AG04449 (cell line): ENCODE measurements around the gene OTUB2.

Experiments used
- CTCF ChIA-PET: fragments of 350-600 bp; formaldehyde crosslinking; extraction: SDS; loops from one replicate; lab custom pipeline; 2021; ENCODE audit warnings: antibody characterized with exemption; lab: Yijun Ruan, JAX
- POLR2A ChIA-PET: fragments of 400-600, 350-600 bp; formaldehyde crosslinking; extraction: SDS; loops from one replicate; lab custom pipeline; 2020; ENCODE audit warnings: antibody characterized with exemption, inconsistent platforms; lab: Yijun Ruan, JAX
- DNase-seq: peaks from one replicate; pipeline ENCODE4 v3.0.0-alpha.2; 2010; ENCODE audit warnings: low read depth, low spot score
- H3K4me3 ChIP-seq: 2 replicates; pipeline ENCODE4 v1.5.1; 2011; ENCODE audit warnings: low read depth, mild to moderate bottlenecking, control low read depth, low read length
- TF ChIP-seq, protein P1 (sequence below): IDR thresholded peaks from one replicate; pipeline ENCODE4 v1.5.1; 2011; ENCODE audit warnings: mild to moderate bottlenecking, moderate library complexity, low read length, control low read depth, inconsistent platforms; ENCODE audit not compliant: insufficient read depth; ENCODE audit errors: missing control alignments

The OTUB2 gene

DNA sequence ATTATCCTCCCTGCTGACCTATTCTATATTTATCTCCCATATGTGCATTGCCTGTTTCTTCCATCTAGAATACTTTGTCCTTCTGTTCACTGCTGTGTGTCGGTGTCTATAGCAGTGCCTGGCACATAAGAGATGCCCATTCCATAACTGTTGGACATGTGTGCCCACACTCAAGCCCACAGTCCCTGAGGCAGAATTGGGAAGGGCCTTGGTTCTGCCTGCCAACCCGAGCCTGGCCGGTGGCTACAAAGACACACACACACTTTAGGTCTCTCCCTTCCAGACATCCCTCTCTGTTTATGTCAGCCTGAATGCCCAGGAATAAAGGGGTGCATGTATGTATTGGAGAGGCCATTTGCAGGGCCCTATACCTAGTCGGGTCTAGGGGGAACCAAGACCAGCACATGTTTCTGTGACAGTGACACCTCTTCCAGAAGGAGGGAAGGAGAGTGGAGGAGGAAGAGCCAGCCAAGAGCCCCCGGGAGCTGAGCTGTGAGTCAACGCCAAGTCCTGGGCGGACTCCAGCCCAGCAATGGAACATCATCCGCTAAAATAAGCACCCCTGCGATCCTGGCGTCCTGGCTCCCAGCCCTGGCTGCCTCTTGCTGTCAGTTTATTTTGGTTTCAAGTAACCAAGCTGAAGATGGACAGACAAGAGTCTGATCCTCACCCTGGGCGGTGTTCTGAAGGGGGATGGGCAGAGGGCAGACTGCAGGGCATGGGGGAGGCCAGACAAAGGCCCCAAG is 45.5 kb upstream of the OTUB2 start:
- TF ChIP-seq, protein P1, sequence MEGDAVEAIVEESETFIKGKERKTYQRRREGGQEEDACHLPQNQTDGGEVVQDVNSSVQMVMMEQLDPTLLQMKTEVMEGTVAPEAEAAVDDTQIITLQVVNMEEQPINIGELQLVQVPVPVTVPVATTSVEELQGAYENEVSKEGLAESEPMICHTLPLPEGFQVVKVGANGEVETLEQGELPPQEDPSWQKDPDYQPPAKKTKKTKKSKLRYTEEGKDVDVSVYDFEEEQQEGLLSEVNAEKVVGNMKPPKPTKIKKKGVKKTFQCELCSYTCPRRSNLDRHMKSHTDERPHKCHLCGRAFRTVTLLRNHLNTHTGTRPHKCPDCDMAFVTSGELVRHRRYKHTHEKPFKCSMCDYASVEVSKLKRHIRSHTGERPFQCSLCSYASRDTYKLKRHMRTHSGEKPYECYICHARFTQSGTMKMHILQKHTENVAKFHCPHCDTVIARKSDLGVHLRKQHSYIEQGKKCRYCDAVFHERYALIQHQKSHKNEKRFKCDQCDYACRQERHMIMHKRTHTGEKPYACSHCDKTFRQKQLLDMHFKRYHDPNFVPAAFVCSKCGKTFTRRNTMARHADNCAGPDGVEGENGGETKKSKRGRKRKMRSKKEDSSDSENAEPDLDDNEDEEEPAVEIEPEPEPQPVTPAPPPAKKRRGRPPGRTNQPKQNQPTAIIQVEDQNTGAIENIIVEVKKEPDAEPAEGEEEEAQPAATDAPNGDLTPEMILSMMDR: no peak
- ChIA-PET POLR2A (interaction anchor here (1.2 kb wide), 1 partner anchor 14 kb away, joined by 3 read pairs; no protein-coding TSS in a partner anchor), CTCF (interaction anchor here (0.7 to 5.2 kb wide), 2 partner anchors 9 to 41 kb away, joined by 3 to 32 read pairs; no protein-coding TSS in a partner anchor)
- H3K4me3 ChIP-seq: no peak overlapping the region
- no peak for DNase-seq

DNA sequence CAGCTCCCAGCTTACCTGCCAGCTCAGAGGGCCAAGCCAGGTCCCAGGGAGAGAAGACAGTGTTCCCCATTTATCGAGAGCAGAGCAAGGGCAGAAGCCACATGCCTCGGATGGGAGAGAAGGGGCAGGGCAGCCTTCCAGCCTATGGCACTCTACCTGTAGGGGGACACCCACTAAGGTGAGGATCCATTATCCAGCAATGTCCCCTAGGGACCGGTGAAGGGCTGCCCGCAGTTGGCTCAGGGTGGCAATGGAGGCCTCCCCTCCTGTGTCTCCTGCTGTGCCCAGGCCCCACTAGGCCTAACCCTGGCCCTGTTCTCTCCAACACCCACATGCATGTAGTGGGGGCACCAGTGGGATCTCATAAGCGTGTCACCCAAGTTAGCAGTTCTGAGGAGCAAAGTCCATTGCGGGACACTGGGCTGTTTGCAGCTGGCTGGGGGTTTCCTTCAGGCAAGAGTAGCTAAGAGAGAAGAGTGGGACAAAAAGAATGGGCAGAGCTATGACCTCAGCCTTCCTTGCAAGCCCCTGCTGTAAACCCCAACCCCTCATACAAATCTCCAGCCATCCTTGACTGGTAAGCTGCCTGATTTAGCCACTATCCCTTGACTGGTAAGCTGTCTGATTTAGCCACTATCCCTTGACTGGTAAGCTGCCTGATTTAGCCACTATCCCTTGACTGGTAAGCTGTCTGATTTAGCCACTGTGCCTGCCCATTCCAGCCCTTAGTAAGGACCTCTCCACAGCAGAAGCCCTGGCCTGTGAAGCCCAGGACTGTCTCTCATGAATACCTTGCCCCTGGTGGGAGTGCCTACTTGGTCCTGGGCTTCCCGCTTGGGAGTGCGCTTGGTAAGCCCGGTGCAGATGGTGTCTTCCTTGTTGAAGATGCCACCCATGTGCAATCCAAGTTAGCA is 44.6 kb upstream of the OTUB2 start:
- ChIA-PET POLR2A (interaction anchor here (1.2 kb wide), 1 partner anchor 13 kb away, joined by 3 read pairs; no protein-coding TSS in a partner anchor), CTCF (interaction anchor here (0.9 to 6.6 kb wide), 7 partner anchors 9 to 45 kb away, joined by 3 to 55 read pairs (median 3); no protein-coding TSS in a partner anchor)
- TF ChIP-seq, protein P1: no peak
- no peak overlapping the region for H3K4me3 ChIP-seq
- DNase-seq: no peak

- TF ChIP-seq, protein P1: no peak
- ChIA-PET POLR2A (interaction anchor here (1.2 kb wide), 1 partner anchor 13 kb away, joined by 3 read pairs; no protein-coding TSS in a partner anchor), CTCF (interaction anchor here (0.5 to 6.6 kb wide), 11 partner anchors 10 to 114 kb away, joined by 3 to 55 read pairs (median 4); no protein-coding TSS in a partner anchor)
- DNase-seq: no peak
- no peak overlapping the region for H3K4me3 ChIP-seq
Observed at GRCh38 chr14:93982230-93983007, 43.7 kb upstream of the OTUB2 start.

DNA sequence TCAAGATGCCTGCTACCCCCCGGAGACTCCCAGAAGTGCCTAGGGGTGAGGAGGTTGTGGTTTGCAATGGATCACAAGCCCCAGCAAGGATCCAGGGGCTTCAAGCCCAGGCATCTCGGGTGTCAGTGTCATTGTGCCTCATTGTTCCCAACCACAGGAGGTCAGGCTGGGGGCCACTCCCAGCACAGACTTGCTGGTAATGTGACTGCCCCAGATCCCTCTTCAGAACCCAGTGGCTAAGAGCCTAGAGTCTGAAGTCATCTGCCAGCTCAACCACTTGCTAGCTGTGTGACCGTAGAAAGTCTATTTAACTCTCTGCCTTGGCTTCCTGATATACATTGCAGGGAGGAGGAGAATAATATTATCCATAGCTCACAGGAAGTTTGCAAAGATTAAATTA is 42.1 kb upstream of the OTUB2 start:
- TF ChIP-seq, protein P1: no peak
- ChIA-PET CTCF (interaction anchor here (0.9 to 6.6 kb wide), 9 partner anchors 8 to 44 kb away, joined by 3 to 55 read pairs (median 5); partner anchors contain the start of gene CCDC197), POLR2A (interaction anchor here (2.1 kb wide), 1 partner anchor 19 kb away, joined by 15 read pairs; no protein-coding TSS in a partner anchor)
- DNase-seq: peak; percentile 33
- no peak overlapping the region for H3K4me3 ChIP-seq

DNA sequence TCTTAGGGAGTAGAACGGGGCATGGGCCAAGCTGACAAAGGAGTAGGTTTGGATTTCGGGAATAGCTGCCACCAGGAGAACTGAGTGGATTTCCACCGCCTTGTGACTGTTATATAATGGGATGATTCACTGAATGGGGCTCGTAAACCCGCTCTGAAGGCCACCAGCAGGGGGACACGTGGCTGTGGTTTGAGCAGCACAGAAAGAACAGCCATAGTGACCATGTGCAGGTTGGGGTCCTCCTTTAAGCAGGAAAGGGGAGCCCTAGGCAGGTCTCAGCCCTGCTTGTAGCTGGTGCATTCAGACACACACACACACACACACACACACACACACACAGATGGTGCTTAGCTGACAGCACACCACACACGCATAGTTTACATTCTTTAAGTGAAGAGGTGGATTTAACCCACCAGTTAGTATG is 41.1 kb upstream of the OTUB2 start:
- TF ChIP-seq, protein P1: peak; percentile 41
- CTCF ChIA-PET: interaction anchor here (0.9 to 6.6 kb wide), 10 partner anchors 9 to 45 kb away, joined by 3 to 55 read pairs (median 7); partner anchors contain the start of gene CCDC197
- no peak overlapping the region for H3K4me3 ChIP-seq
- peak; percentile 92 for DNase-seq
- POLR2A ChIA-PET: interaction anchor here (0.6 to 2.1 kb wide), 3 partner anchors 10 to 26 kb away, joined by 3 to 15 read pairs (median 4); no protein-coding TSS in a partner anchor
